Adrenal gland (tissue), 12 donors: ENCODE results near the gene ABCA5. TPM values are rescaled to one million over a fixed set of nuclear protein-coding genes. Genes with fewer than 3 reads are reported as not detected.
A peak's percentile ranks its signal among the peaks of the same experiment; 100 is the strongest.

Experiments
- DNase-seq, 7 donors: peaks; one replicate each; pipeline ENCODE4 v3.0.0-alpha.2; 2019 to 2020
- H3K27ac ChIP-seq, 5 donors: fragments of 200-600 bp; sonication (generic) in 4 of 5; 1 replicate in 3 of 5; 2 replicates in 2 of 5; pipeline versions ENCODE4 v1.5.1 to v1.8.0; 2016 to 2020; ENCODE audit warnings: mild to moderate bottlenecking in 1 of 5
- H3K27me3 ChIP-seq: fragments of 200-600 bp; 2 replicates; pipeline ENCODE4 v1.8.0; 2021
- H3K36me3 ChIP-seq, 2 donors: fragments of 200-600 bp; replicated peaks in 1 of 2; 1 replicate in 1 of 2; 2 replicates in 1 of 2; pipeline versions ENCODE4 v1.5.1 to v1.8.0; 2018 to 2022
- H3K4me1 ChIP-seq, 2 donors: fragments of 200-600 bp; replicated peaks in 1 of 2; 1 replicate in 1 of 2; 2 replicates in 1 of 2; pipeline versions ENCODE4 v1.5.1 to v1.8.0; 2018 to 2021
- H3K4me3 ChIP-seq, 4 donors: fragments of 200-600 bp; sonication (generic) in 3 of 4; one replicate each; pipeline ENCODE4 v1.5.1; 2016 to 2018
- H3K9me3 ChIP-seq, 3 donors: fragments of 200-600 bp; sonication (generic) in 1 of 3; replicated peaks in 1 of 3; 1 replicate in 2 of 3; 2 replicates in 1 of 3; pipeline versions ENCODE4 v1.5.1 to v1.8.0; 2016 to 2021
- CTCF ChIP-seq, 6 experiments: fragments of 450-650 bp in 4 of 6; fragments of 200-600 bp in 2 of 6; sonication (generic) in 1 of 6; IDR thresholded peaks; 1 replicate in 5 of 6; 2 replicates in 1 of 6; pipeline versions ENCODE4 v1.5.1 to v1.8.0; 2016 to 2021; ENCODE audit warnings: antibody characterized with exemption in 6 of 6, mild to moderate bottlenecking in 2 of 6, moderate library complexity in 1 of 6
- POLR2A ChIP-seq, 2 donors: fragments of 450-650 bp; IDR thresholded peaks; one replicate each; pipeline ENCODE4 v1.6.1; 2017; ENCODE audit warnings: antibody characterized with exemption in 2 of 2, mild to moderate bottlenecking in 2 of 2, moderate library complexity in 1 of 2
- WGBS, 4 donors: extraction: QIAGEN DNeasy Blood & Tissue Kit in 2 of 4; methylation state at CpG; one replicate each; pipeline versions ENCODE4 v1.1.5 to v1.1.7; 2013 to 2017; 5-methylcytosine and 5-hydroxymethylcytosine counted together
- intact Hi-C, 2 donors: fragments of 100-400 bp; cut with DNase I; formaldehyde crosslinking; loops; one replicate each; pipeline versions ENCODE4 v1.14.1 to v1.15.0; 2022 to 2023
- polyA plus RNA-seq, 3 donors: library from polyadenylated mRNA; stranded (reverse); fragments of 200-250 nt in 2 of 3; fragments of 350-450 nt in 1 of 3; fragmentation: Illumina TruSeq in 1 of 3; extraction: RNeasy Lipid Tissue Mini Kit (QIAGEN cat#74804) in 1 of 3; gene quantifications; one replicate each; pipeline ENCODE4 v1.2.3, GENCODE V29; 2013 to 2014
- total RNA-seq, 9 donors: library from RNA; depleted of rRNA in 4 of 9; stranded (reverse); fragments of >200 nt in 4 of 9; fragments of 120-200 nt in 1 of 9; fragmentation: NEBNext Ultra II Directional in 1 of 9; extraction: Animal tissue kit (Norgen Biotek cat#: 25700) in 1 of 9; gene quantifications; one replicate each; pipeline versions ENCODE4 v1.1.0 to v1.2.4, GENCODE V29; 2013 to 2023
- donor health status: healthy with polysubstance abuse.
- donor health status: Bipolar disorder and iron deficiency.
- donor health status: DM: yes; HTN: yes; CAD: no.
- donor health status: DM: no; HTN: no; CAD: no.
- donor health status: DM: no; HTN: no; CAD: no.
- donor health status: DM: yes; HTN: yes; CAD: no.

The ABCA5 gene
- total and polyA plus RNA-seq, 12 donors: 21.5 to 142 (median 40.7) TPM

GRCh38 chr17:69339937-69340336, 13.0 kb upstream of the ABCA5 start:
- no peaks in the 10 kb centered on the region for H3K27me3 ChIP-seq
- no peaks in the 10 kb centered on the region for H3K36me3 ChIP-seq
- H3K9me3 ChIP-seq: no peaks in the 10 kb centered on the region
- H3K4me3 ChIP-seq: no peak overlapping the region
- H3K4me1 ChIP-seq: no peaks in the 10 kb centered on the region
- no peak for DNase-seq
- WGBS, 4 donors: 56 to 75% (median 67%) methylated on average over 3 of the region's 3 CpGs
- TF ChIP-seq POLR2A (IDR thresholded peaks at IDR 0.05) (no peak), CTCF (IDR thresholded peaks at IDR 0.05) (no peak)
- intact Hi-C loops: no loop called here
- H3K27ac ChIP-seq: no peak overlapping the region

DNA sequence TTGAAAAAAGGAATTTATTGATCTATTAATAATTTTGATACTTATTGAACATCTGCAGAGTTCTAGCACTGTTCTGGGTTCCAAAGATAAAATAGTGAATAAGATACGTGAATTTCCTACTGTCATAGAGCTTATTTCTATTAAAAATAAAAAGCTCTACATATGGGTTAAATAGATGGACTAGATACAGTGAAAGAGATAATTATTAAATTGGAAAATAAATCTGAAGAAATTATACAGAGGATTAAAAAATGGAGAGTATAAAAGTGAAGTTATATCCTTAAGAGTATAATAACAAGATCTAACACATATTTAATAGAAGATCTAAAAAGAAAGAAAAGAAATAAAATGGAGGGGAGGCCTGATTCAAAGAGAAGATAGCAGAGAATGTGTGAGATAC, 10.1 kb upstream of the ABCA5 start:
- Histone ChIP-seq H3K9me3 (no peaks in the 10 kb centered on the region), H3K4me1 (no peaks in the 10 kb centered on the region), H3K36me3 (no peaks in the 10 kb centered on the region), H3K27me3 (no peaks in the 10 kb centered on the region), H3K4me3 (no peak overlapping the region), H3K27ac (no peak overlapping the region)
- TF ChIP-seq CTCF (IDR thresholded peaks at IDR 0.05) (no peak), POLR2A (IDR thresholded peaks at IDR 0.05) (no peak)
- intact Hi-C loops: no loop called here
- 65 to 73% (median 70%) methylated on average over 1 of the region's 1 CpG for WGBS, 4 donors
- no peak for DNase-seq

DNA sequence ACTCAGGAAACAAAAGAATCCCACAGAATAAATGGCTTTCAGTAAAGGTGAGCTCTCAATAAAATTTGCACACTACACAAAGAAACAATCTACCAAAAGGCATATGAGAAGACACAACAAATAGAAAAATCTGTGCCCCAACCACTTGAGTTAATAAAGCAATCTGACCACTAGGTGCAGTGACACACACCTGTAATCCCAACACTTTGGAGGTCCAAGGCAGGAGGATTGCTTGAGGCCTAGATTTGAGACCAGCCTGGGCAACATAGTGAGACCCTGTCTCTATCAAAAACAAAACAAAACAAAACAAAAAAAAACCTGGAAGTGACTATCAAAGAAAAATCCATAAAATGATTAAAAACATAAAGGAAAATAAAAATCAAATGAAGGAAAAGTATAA, 9.6 kb upstream of the ABCA5 start:
- H3K27ac ChIP-seq: no peak overlapping the region
- no peak overlapping the region for H3K4me3 ChIP-seq
- H3K4me1 ChIP-seq: no peaks in the 10 kb centered on the region
- no peak for TF ChIP-seq POLR2A (IDR thresholded peaks at IDR 0.05)
- TF ChIP-seq CTCF (IDR thresholded peaks at IDR 0.05): no peak
- no peak for DNase-seq
- intact Hi-C loops: no loop called here
- no peaks in the 10 kb centered on the region for H3K27me3 ChIP-seq
- no peaks in the 10 kb centered on the region for H3K9me3 ChIP-seq
- H3K36me3 ChIP-seq: no peaks in the 10 kb centered on the region

DNA sequence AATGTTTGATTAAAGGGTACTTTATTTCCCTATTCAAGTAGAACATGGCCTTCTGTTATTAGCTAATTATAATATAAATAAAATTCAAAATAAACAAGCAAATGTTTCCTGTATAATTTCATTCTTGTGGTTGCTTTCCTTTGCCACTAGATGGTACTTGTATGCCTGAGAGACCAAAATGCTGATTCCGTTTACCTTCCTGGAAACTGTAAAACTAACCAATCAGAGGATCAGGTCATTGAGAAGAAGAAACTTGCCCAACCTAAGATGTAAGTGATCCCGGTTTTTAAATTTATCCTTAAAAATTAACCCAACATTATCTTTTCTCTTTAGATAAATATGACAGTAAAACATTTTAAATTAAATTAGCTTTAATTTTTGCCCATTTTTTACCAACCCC, 8.1 kb upstream of the ABCA5 start:
- no peak overlapping the region for H3K4me3 ChIP-seq
- H3K27ac ChIP-seq: no peak overlapping the region
- WGBS, 4 donors: 4 to 12% (median 10%) methylated on average over 2 of the region's 2 CpGs
- no peaks in the 10 kb centered on the region for H3K36me3 ChIP-seq
- TF ChIP-seq CTCF (IDR thresholded peaks at IDR 0.05) (peak; percentile 20 to 55 (median 50)), POLR2A (IDR thresholded peaks at IDR 0.05) (no peak)
- no peak for DNase-seq
- H3K27me3 ChIP-seq: no peaks in the 10 kb centered on the region
- H3K9me3 ChIP-seq: no peaks in the 10 kb centered on the region
- intact Hi-C loops: no loop called here
- H3K4me1 ChIP-seq: no peaks in the 10 kb centered on the region
